ENCODE data around the gene ZIC4. TPM values are rescaled to one million over a fixed set of nuclear protein-coding genes. Genes with fewer than 3 reads are reported as not detected.

The ZIC4 gene
- total and polyA plus RNA-seq, 4 donors = 0.09 to 1.4 (median 0.37) TPM

GRCh38 chr3:147409143-147410115, 3.1 kb upstream of the ZIC4 start, which contains the start of gene ZIC1:
Gene ZIC1 (plus strand): TSS chr3:147409365. CDS start chr3:147410113, 748 bp downstream.
- Histone ChIP-seq H3K36me3 (ENCODE audit: control insufficient read depth in 1 of 2, insufficient read depth in 2 of 2, low read length in 1 of 2) (no peaks in the 10 kb centered on the region), H3K4me3 (ENCODE audit: low read length in 2 of 2) (peak within 1 kb of the TSS in 1 of 2 donors; percentile 15), H3K27me3 (ENCODE audit: control insufficient read depth in 1 of 2, insufficient read depth in 2 of 2, low read length in 1 of 2) (peaks cover 0 to 3% of the 10 kb centered on the region in 2 donors), H3K27ac (ENCODE audit: low read depth in 1 of 2, low read length in 2 of 2) (no peak within 1 kb of the TSS), H3K4me1 (ENCODE audit: control insufficient read depth in 1 of 2, insufficient read depth in 2 of 2, low read length in 2 of 2) (no peaks in the 10 kb centered on the region), H3K9me3 (ENCODE audit: control insufficient read depth, low read length) (peaks cover 4% of the 10 kb centered on the region)
- DNase-seq (no peak), ATAC-seq (ENCODE audit: low FRiP score) (no peak)
- intact Hi-C loops (cut with DNase I) = no loop called here
- 9 to 11% methylated on average over 62 to 80 of the region's 80 CpGs for WGBS, 2 donors

GRCh38 chr3:147408188-147409100, 2.1 kb upstream of the ZIC4 start:
- H3K9me3 ChIP-seq (ENCODE audit: control insufficient read depth, low read length) = peaks cover 4% of the 10 kb centered on the region

GRCh38 chr3:147407498-147408187, 1.3 kb upstream of the ZIC4 start:
- H3K4me3 ChIP-seq (ENCODE audit: low read length in 2 of 2) = no peak overlapping the region
- no peak for DNase-seq
- WGBS, 2 donors = 19 to 21% methylated on average over 27 of the region's 27 CpGs
- peaks cover 4% of the 10 kb centered on the region for H3K9me3 ChIP-seq (ENCODE audit: control insufficient read depth, low read length)
- no peak overlapping the region for H3K27ac ChIP-seq (ENCODE audit: low read depth in 1 of 2, low read length in 2 of 2)
- ATAC-seq (ENCODE audit: low FRiP score) = no peak
- no peaks in the 10 kb centered on the region for H3K36me3 ChIP-seq (ENCODE audit: control insufficient read depth in 1 of 2, insufficient read depth in 2 of 2, low read length in 1 of 2)
- H3K4me1 ChIP-seq (ENCODE audit: control insufficient read depth in 1 of 2, insufficient read depth in 2 of 2, low read length in 2 of 2) = no peaks in the 10 kb centered on the region
- peaks cover 0 to 5% of the 10 kb centered on the region in 2 donors for H3K27me3 ChIP-seq (ENCODE audit: control insufficient read depth in 1 of 2, insufficient read depth in 2 of 2, low read length in 1 of 2)
- intact Hi-C loops (cut with DNase I) = no loop called here

More at GRCh38 chr3:147408188-147409100, 2.1 kb upstream of the ZIC4 start:
- H3K27ac ChIP-seq (ENCODE audit: low read depth in 1 of 2, low read length in 2 of 2) = no peak overlapping the region
- 13 to 21% methylated on average over 28 of the region's 28 CpGs for WGBS, 2 donors
- DNase-seq = no peak
- no peaks in the 10 kb centered on the region for H3K36me3 ChIP-seq (ENCODE audit: control insufficient read depth in 1 of 2, insufficient read depth in 2 of 2, low read length in 1 of 2)
- peaks cover 0 to 5% of the 10 kb centered on the region in 2 donors for H3K27me3 ChIP-seq (ENCODE audit: control insufficient read depth in 1 of 2, insufficient read depth in 2 of 2, low read length in 1 of 2)
- no peaks in the 10 kb centered on the region for H3K4me1 ChIP-seq (ENCODE audit: control insufficient read depth in 1 of 2, insufficient read depth in 2 of 2, low read length in 2 of 2)
- intact Hi-C loops (cut with DNase I) = no loop called here
- H3K4me3 ChIP-seq (ENCODE audit: low read length in 2 of 2) = no peak overlapping the region
- ATAC-seq (ENCODE audit: low FRiP score) = no peak

GRCh38 chr3:147407114-147407497, 763 bp upstream of the ZIC4 start:
- intact Hi-C loops (cut with DNase I) = no loop called here
- Histone ChIP-seq H3K4me1 (ENCODE audit: control insufficient read depth in 1 of 2, insufficient read depth in 2 of 2, low read length in 2 of 2) (no peaks in the 10 kb centered on the region), H3K36me3 (ENCODE audit: control insufficient read depth in 1 of 2, insufficient read depth in 2 of 2, low read length in 1 of 2) (no peaks in the 10 kb centered on the region), H3K4me3 (ENCODE audit: low read length in 2 of 2) (no peak overlapping the region), H3K9me3 (ENCODE audit: control insufficient read depth, low read length) (peaks cover 1% of the 10 kb centered on the region), H3K27ac (ENCODE audit: low read depth in 1 of 2, low read length in 2 of 2) (no peak overlapping the region), H3K27me3 (ENCODE audit: control insufficient read depth in 1 of 2, insufficient read depth in 2 of 2, low read length in 1 of 2) (peaks cover 0 to 5% of the 10 kb centered on the region in 2 donors)
- no peak for DNase-seq
- ATAC-seq (ENCODE audit: low FRiP score) = no peak
- WGBS, 2 donors = 16 to 17% methylated on average over 17 of the region's 17 CpGs

- peaks cover 0 to 5% of the 10 kb centered on the region in 2 donors for H3K27me3 ChIP-seq (ENCODE audit: control insufficient read depth in 1 of 2, insufficient read depth in 2 of 2, low read length in 1 of 2)
- no peak for DNase-seq
- no peaks in the 10 kb centered on the region for H3K9me3 ChIP-seq (ENCODE audit: control insufficient read depth, low read length)
- ATAC-seq (ENCODE audit: low FRiP score) = no peak
- intact Hi-C loops (cut with DNase I) = no loop called here
- H3K27ac ChIP-seq (ENCODE audit: low read depth in 1 of 2, low read length in 2 of 2) = no peak overlapping the region
- no peak overlapping the region for H3K4me3 ChIP-seq (ENCODE audit: low read length in 2 of 2)
- WGBS, 2 donors = 14 to 29% methylated on average over 27 of the region's 27 CpGs
- H3K4me1 ChIP-seq (ENCODE audit: control insufficient read depth in 1 of 2, insufficient read depth in 2 of 2, low read length in 2 of 2) = no peaks in the 10 kb centered on the region
- no peaks in the 10 kb centered on the region for H3K36me3 ChIP-seq (ENCODE audit: control insufficient read depth in 1 of 2, insufficient read depth in 2 of 2, low read length in 1 of 2)
These were observed 914 bp downstream of the ZIC4 start for GRCh38 chr3:147405231-147406027.

GRCh38 chr3:147404800-147405230, 1.5 kb downstream of the ZIC4 start:
- Histone ChIP-seq H3K4me3 (ENCODE audit: low read length in 2 of 2) (no peak overlapping the region), H3K4me1 (ENCODE audit: control insufficient read depth in 1 of 2, insufficient read depth in 2 of 2, low read length in 2 of 2) (no peaks in the 10 kb centered on the region), H3K9me3 (ENCODE audit: control insufficient read depth, low read length) (no peaks in the 10 kb centered on the region), H3K27ac (ENCODE audit: low read depth in 1 of 2, low read length in 2 of 2) (no peak overlapping the region), H3K36me3 (ENCODE audit: control insufficient read depth in 1 of 2, insufficient read depth in 2 of 2, low read length in 1 of 2) (no peaks in the 10 kb centered on the region), H3K27me3 (ENCODE audit: control insufficient read depth in 1 of 2, insufficient read depth in 2 of 2, low read length in 1 of 2) (peaks cover 0 to 5% of the 10 kb centered on the region in 2 donors)
- no peak for DNase-seq
- 23 to 43% methylated on average over 16 of the region's 16 CpGs for WGBS, 2 donors
- intact Hi-C loops (cut with DNase I) = no loop called here
- ATAC-seq (ENCODE audit: low FRiP score) = no peak

GRCh38 chr3:147404000-147404799, 2.1 kb downstream of the ZIC4 start:
- no peaks in the 10 kb centered on the region for H3K9me3 ChIP-seq (ENCODE audit: control insufficient read depth, low read length)
- H3K27me3 ChIP-seq (ENCODE audit: control insufficient read depth in 1 of 2, insufficient read depth in 2 of 2, low read length in 1 of 2) = peaks cover 0 to 5% of the 10 kb centered on the region in 2 donors
- no peak for ATAC-seq (ENCODE audit: low FRiP score)
- WGBS, 2 donors = 70 to 77% methylated on average over 11 of the region's 11 CpGs
- DNase-seq = no peak
- no peak overlapping the region for H3K4me3 ChIP-seq (ENCODE audit: low read length in 2 of 2)
- no peaks in the 10 kb centered on the region for H3K4me1 ChIP-seq (ENCODE audit: control insufficient read depth in 1 of 2, insufficient read depth in 2 of 2, low read length in 2 of 2)
- H3K27ac ChIP-seq (ENCODE audit: low read depth in 1 of 2, low read length in 2 of 2) = no peak overlapping the region
- H3K36me3 ChIP-seq (ENCODE audit: control insufficient read depth in 1 of 2, insufficient read depth in 2 of 2, low read length in 1 of 2) = no peaks in the 10 kb centered on the region
- intact Hi-C loops (cut with DNase I) = no loop called here

All from aorta (tissue), 5 donors.